Fibroblast of lung (primary cell): ENCODE measurements around the gene RASA2. TPM values are rescaled to one million over a fixed set of nuclear protein-coding genes. Genes with fewer than 3 reads are reported as not detected.

Experiments
- DNase-seq, 2 donors: peaks; one replicate each; pipeline versions ENCODE4 v3.0.0 to v3.0.0-alpha.2; 2010; ENCODE audit warnings: low read depth in 2 of 2
- H2AFZ ChIP-seq: 2 replicates; pipeline ENCODE4 v1.5.1; 2012; ENCODE audit warnings: low read length, control low read depth, inconsistent platforms
- H3K27ac ChIP-seq: 2 replicates; pipeline ENCODE4 v1.5.1; 2011; ENCODE audit warnings: low read length, control low read depth; ENCODE audit not compliant: insufficient read depth
- H3K27me3 ChIP-seq: 2 replicates; pipeline ENCODE4 v1.5.1; 2011; ENCODE audit warnings: mild to moderate bottlenecking, low read length; ENCODE audit not compliant: control insufficient read depth, insufficient read depth
- H3K36me3 ChIP-seq: 2 replicates; pipeline ENCODE4 v1.5.1; 2011; ENCODE audit warnings: low read length; ENCODE audit not compliant: control insufficient read depth, insufficient read depth
- H3K4me1 ChIP-seq: 2 replicates; pipeline ENCODE4 v1.5.1; 2011; ENCODE audit warnings: low read length; ENCODE audit not compliant: control insufficient read depth, insufficient read depth; ENCODE audit errors: extremely low read depth
- H3K4me2 ChIP-seq: 2 replicates; pipeline ENCODE4 v1.5.1; 2011; ENCODE audit warnings: low read length, control low read depth; ENCODE audit not compliant: insufficient read depth; ENCODE audit errors: extremely low read depth
- H3K4me3 ChIP-seq, 4 experiments: fragments of 200-600 bp in 1 of 4; sonication (generic) in 1 of 4; replicated peaks in 1 of 4; 2 replicates each; pipeline ENCODE4 v1.5.1; 2011 to 2016; ENCODE audit warnings: low read length in 4 of 4, low read depth in 3 of 4, mild to moderate bottlenecking in 3 of 4, control low read depth in 2 of 4, inconsistent platforms in 1 of 4, mixed read lengths in 1 of 4; ENCODE audit not compliant: insufficient read depth in 1 of 4; ENCODE audit errors: control extremely low read depth in 1 of 4
- H3K79me2 ChIP-seq: 2 replicates; pipeline ENCODE4 v1.5.1; 2012; ENCODE audit warnings: mild to moderate bottlenecking, low read length, inconsistent platforms; ENCODE audit not compliant: control insufficient read depth, insufficient read depth
- H3K9ac ChIP-seq: 2 replicates; pipeline ENCODE4 v1.5.1; 2011; ENCODE audit warnings: mild to moderate bottlenecking, low read length, control low read depth; ENCODE audit not compliant: insufficient read depth
- H3K9me3 ChIP-seq: 2 replicates; pipeline ENCODE4 v1.5.1; 2012; ENCODE audit warnings: low read depth, low read length; ENCODE audit not compliant: control insufficient read depth, insufficient read depth
- H4K20me1 ChIP-seq: 2 replicates; pipeline ENCODE4 v1.5.1; 2011; ENCODE audit warnings: low read length; ENCODE audit not compliant: control insufficient read depth, insufficient read depth; ENCODE audit errors: extremely low read depth
- CTCF ChIP-seq, 2 donors: IDR thresholded peaks in 1 of 2; conservative IDR thresholded peaks in 1 of 2; 1 replicate in 1 of 2; 2 replicates in 1 of 2; pipeline ENCODE4 v1.5.1; 2011 to 2012; ENCODE audit warnings: low read length in 2 of 2, control low read depth in 1 of 2, inconsistent platforms in 1 of 2, low read depth in 1 of 2, mild to moderate bottlenecking in 1 of 2
- EZH2 ChIP-seq: IDR thresholded peaks from 2 replicates; pipeline ENCODE4 v1.5.1; 2012; ENCODE audit warnings: low read length, control low read depth, mild to moderate bottlenecking; ENCODE audit errors: missing control alignments
- polyA plus RNA-seq, 2 donors: library from polyadenylated mRNA; depleted of rRNA in 1 of 2; stranded (reverse) in 1 of 2; unstranded in 1 of 2; fragments of >200 nt; gene quantifications; 2 replicates each; pipeline ENCODE4 v1.2.1, GENCODE V29; 2011 to 2012; ENCODE audit warnings: missing spikeins in 1 of 2
- total RNA-seq: library from RNA; depleted of rRNA; stranded (reverse); fragments of >200 nt; gene quantifications from 2 replicates; pipeline ENCODE4 v1.2.1, GENCODE V29; 2014

Gene RASA2
- total and polyA plus RNA-seq, 2 donors (not counting 1 experiment from before 2014, with no cell fraction given), result 10.0 to 11.4 TPM

- no peak overlapping the region for H3K4me2 ChIP-seq
- H3K36me3 ChIP-seq, result no peaks in the 10 kb centered on the region
- no peak for DNase-seq
- H3K79me2 ChIP-seq, result no peaks in the 10 kb centered on the region
- H2AFZ ChIP-seq, result no peak overlapping the region
- no peaks in the 10 kb centered on the region for H3K27me3 ChIP-seq
- no peak overlapping the region for H3K4me3 ChIP-seq
- H3K4me1 ChIP-seq, result no peaks in the 10 kb centered on the region
- no peaks in the 10 kb centered on the region for H4K20me1 ChIP-seq
- no peak for TF ChIP-seq CTCF (conservative IDR thresholded peaks at IDR 0.05 in 1 of 2, IDR thresholded peaks at IDR 0.05 in 1 of 2; ENCODE audit: low read depth in 1 of 2, low read length in 2 of 2)
- no peak for TF ChIP-seq EZH2
- no peaks in the 10 kb centered on the region for H3K9me3 ChIP-seq
- H3K27ac ChIP-seq, result no peak overlapping the region
- H3K9ac ChIP-seq, result no peak overlapping the region
These were observed 160.7 kb downstream of the RASA2 start for GRCh38 chr3:141647562-141647915.

GRCh38 chr3:141648055-141648910 lies 161.5 kb downstream of the RASA2 start:
- Histone ChIP-seq H3K4me3 (no peak overlapping the region), H3K9me3 (no peaks in the 10 kb centered on the region), H3K9ac (no peak overlapping the region), H3K27ac (no peak overlapping the region), H3K27me3 (no peaks in the 10 kb centered on the region), H3K36me3 (no peaks in the 10 kb centered on the region), H2AFZ (no peak overlapping the region), H3K4me1 (no peaks in the 10 kb centered on the region), H3K79me2 (no peaks in the 10 kb centered on the region), H3K4me2 (no peak overlapping the region), H4K20me1 (no peaks in the 10 kb centered on the region)
- TF ChIP-seq EZH2 (no peak), CTCF (conservative IDR thresholded peaks at IDR 0.05 in 1 of 2, IDR thresholded peaks at IDR 0.05 in 1 of 2; ENCODE audit: low read depth in 1 of 2, low read length in 2 of 2) (no peak)
- DNase-seq, result no peak

- H3K4me2 ChIP-seq, result no peak overlapping the region
- H3K27me3 ChIP-seq, result no peaks in the 10 kb centered on the region
- H3K36me3 ChIP-seq, result no peaks in the 10 kb centered on the region
- no peaks in the 10 kb centered on the region for H3K79me2 ChIP-seq
- H3K9ac ChIP-seq, result no peak overlapping the region
- H2AFZ ChIP-seq, result no peak overlapping the region
- no peaks in the 10 kb centered on the region for H3K9me3 ChIP-seq
- no peak overlapping the region for H3K27ac ChIP-seq
- no peak for DNase-seq
- no peak overlapping the region for H3K4me3 ChIP-seq
- H3K4me1 ChIP-seq, result no peaks in the 10 kb centered on the region
- H4K20me1 ChIP-seq, result no peaks in the 10 kb centered on the region
- no peak for TF ChIP-seq EZH2
- no peak for TF ChIP-seq CTCF (conservative IDR thresholded peaks at IDR 0.05 in 1 of 2, IDR thresholded peaks at IDR 0.05 in 1 of 2; ENCODE audit: low read depth in 1 of 2, low read length in 2 of 2)
These were observed 163.0 kb downstream of the RASA2 start for GRCh38 chr3:141649871-141650270.
